DND-41 (cell line): ENCODE measurements around the gene LMO1.

Experiments
- EZH2 ChIP-seq: IDR thresholded peaks from 3 replicates; pipeline ENCODE4 v1.6.1; 2012; ENCODE audit warnings: borderline replicate concordance, low read depth, mild to moderate bottlenecking, moderate library complexity, low read length, inconsistent platforms; ENCODE audit not compliant: severe bottlenecking
- TF ChIP-seq, protein P1 (sequence below): IDR thresholded peaks from 2 replicates; pipeline ENCODE4 v1.5.1; 2012; ENCODE audit warnings: borderline replicate concordance, low read length, moderate library complexity, mild to moderate bottlenecking; ENCODE audit not compliant: poor library complexity, severe bottlenecking; ENCODE audit errors: extremely low read depth

DNA sequence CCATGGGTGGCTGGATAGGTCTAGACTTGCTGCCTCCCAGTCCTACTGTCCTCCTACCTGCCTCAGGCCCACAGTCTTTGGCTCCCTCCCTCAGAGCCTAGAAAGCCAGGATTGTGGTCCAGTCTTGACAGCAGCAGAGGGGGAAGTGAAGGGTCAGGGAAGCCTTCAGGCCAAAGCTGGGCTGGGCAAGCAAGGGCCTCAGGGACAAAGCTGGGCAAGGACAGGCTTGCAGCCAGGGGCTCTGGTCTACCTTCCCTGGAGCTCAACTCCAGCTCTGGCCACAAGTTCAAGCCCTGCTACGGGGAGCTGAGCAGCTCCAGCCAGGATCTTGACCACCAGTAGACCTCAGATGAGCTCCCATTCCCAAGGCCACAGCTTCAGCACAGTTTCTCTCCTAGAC is 14.9 kb downstream of the LMO1 start:
- TF ChIP-seq EZH2: no peak
- TF ChIP-seq, protein P1, sequence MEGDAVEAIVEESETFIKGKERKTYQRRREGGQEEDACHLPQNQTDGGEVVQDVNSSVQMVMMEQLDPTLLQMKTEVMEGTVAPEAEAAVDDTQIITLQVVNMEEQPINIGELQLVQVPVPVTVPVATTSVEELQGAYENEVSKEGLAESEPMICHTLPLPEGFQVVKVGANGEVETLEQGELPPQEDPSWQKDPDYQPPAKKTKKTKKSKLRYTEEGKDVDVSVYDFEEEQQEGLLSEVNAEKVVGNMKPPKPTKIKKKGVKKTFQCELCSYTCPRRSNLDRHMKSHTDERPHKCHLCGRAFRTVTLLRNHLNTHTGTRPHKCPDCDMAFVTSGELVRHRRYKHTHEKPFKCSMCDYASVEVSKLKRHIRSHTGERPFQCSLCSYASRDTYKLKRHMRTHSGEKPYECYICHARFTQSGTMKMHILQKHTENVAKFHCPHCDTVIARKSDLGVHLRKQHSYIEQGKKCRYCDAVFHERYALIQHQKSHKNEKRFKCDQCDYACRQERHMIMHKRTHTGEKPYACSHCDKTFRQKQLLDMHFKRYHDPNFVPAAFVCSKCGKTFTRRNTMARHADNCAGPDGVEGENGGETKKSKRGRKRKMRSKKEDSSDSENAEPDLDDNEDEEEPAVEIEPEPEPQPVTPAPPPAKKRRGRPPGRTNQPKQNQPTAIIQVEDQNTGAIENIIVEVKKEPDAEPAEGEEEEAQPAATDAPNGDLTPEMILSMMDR: no peak
